ENCODE data around the gene ANKS1A.
"Not testable (repeated sequence)": the region's sequence is repeated elsewhere in the genome, so short reads cannot be mapped to it uniquely, and the experiment has no call there.

ANKS1A gene

DNA sequence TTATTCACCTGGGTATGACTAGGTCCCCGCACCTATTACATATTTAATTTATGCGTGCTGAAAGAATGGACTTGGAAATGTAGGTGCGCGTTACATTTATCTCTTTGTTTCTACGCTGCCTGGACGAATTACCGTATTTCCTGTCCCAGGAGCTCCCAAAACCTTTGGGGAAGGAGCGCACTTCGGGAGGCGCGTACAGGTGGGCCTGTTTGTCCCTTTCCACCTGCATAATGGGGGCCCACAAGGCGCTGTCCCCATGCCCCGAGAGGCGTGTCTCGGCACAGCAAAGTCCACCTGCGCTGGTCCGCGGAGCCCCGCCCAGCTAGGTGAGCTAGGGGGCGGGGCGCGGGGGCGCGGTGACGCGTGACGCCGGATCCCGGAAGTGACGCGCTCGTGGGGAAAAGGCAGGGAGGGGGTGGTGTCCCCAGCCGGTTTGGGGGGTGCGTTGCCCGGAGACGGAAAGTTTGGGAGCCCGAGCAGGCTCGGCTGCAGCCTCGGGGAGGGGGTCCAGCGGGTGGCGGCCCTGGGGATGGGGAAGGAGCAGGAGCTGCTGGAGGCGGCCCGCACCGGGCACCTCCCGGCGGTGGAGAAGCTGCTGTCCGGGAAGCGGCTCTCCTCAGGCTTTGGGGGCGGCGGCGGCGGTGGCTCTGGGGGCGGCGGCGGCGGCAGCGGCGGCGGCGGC lies at the start of gene ANKS1A:
Gene ANKS1A (plus strand): TSS at position 382 of the 682 bp plus-strand sequence. CDS start 148 bp downstream, at position 530.
- peak; percentile 58 for DNase-seq

- DNase-seq, result no peak
Measured at GRCh38 chr6:34839666-34840352, 49.2 kb upstream of the ANKS1A start.

GRCh38 chr6:34849066-34849465 lies 40.0 kb upstream of the ANKS1A start:
- not testable (repeated sequence) for DNase-seq

- DNase-seq, result no peak
Measured at GRCh38 chr6:34851361-34851760, 37.7 kb upstream of the ANKS1A start.

GRCh38 chr6:34852406-34853085 lies 36.5 kb upstream of the ANKS1A start:
- no peak for DNase-seq

GRCh38 chr6:34855463-34855862 lies 33.6 kb upstream of the ANKS1A start:
- DNase-seq, result no peak

DNA sequence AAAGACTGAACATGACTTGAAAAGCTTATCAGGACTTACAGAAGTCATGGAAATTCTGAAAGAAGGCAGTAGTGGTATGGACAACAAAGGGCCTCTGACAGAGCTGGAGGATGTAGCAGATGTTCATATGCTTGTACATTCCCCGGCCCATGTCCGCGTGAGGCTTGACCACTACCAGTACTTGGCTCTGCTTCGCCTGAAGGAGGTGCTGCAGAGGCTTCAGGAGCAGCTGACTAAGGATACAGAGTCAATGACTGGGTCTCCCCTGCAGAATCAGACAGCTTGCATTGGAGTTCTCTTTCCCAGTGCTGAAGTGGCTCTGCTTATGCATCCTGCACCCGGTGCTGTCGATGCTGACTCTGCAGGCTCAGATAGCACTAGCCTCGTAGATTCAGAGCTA lies 30.4 kb upstream of the ANKS1A start:
- DNase-seq, result no peak

DNA sequence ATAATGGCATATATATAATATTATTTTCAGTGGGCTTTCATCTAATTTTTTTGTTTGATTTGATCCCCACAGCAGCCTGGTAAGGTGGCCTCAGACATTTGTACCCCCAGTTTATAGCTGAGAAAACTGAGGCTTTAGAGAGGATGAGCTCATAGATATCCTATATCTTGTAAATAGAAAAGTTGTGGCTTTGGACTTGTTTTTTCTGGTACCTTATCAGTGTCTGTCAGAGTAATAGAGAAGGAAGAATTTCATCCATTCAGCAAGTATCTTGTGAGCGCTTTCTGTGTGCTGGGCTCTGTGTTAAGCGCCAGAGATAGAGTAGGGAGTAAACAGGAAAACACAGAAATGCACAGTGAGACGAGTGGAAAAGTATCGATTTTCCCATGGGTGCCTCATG lies 29.1 kb upstream of the ANKS1A start:
- DNase-seq, result no peak

DNA sequence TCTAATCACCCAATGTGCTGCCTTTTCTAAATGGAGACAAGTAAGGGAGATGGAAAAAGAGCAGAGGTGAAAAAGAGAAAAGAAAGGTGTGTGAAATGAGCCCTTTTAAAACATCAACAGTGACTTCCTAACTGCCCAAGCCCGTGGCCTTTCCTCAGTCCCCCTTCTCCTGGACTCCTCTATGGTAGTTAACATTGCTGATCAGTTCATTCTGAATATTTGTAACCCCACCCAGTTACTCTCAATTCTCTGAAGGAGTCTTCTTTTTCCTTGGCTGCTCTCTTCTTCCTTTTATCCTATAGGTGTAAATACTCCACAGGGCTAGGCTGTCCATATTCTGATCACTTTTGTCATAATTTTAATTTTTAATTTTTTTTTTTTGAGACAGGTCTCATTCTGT lies 28.3 kb upstream of the ANKS1A start:
- no peak for DNase-seq

- DNase-seq, result no peak
Measured at GRCh38 chr6:34864007-34864406, 25.0 kb upstream of the ANKS1A start.

DNA sequence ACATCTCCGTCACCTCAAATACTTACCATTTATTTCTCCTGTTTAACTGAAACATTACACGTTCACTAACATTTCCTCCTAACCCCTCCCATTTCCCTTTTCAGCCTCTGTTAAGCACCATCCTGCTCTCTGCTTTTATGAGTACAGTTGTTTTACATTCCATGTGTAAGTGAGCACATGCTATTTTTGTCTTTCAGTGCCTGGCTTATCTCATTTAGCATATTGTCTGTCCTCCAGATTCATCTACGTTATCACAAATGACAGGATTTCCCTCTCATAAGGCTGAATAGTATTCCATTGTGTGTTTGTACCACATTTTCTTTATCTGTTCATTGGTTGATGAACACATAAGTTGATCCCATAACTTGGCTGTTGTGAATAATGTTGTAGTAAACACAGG lies 23.9 kb upstream of the ANKS1A start:
- DNase-seq, result no peak

- no peak for DNase-seq
Measured at GRCh38 chr6:34866509-34866908, 22.5 kb upstream of the ANKS1A start.

DNA sequence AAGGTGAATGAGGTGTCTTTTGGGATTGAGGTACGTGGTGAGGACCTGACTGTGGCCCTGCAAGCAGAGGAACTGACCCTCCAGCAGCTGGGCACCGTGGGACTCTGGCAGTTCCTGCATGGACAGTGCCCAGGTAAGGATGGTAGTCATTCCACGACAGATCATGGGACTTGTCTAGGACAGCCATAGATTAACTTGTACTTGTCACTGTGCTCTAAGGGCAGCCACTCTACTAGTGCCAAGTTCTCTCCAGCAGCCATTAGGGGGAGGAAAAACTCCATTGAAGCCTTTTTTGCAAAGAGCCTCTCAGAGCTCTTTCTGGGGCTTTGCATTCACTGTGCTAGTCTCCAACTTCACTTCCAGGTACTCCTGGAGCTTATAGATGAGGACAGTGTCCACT lies 21.6 kb upstream of the ANKS1A start:
- DNase-seq, result no peak

DNA sequence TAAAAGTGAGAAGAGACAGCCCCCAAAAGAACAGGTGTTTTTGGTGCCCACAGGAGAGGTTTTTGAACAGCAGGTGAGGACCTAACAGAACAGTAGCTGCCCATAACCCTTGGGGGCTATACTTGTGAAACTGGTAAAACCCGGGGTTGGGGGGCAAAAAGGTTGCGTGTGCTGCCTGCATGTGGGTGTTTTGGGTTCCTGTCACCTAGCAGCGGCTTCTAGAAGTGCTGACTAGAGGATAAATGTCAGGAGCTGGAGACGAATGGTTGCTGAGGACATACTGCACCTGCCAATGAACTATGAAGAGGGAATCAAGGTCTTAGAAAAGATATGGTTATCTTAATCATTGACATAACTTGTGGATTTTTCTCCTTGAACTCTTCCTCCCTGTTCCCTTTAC lies 17.2 kb upstream of the ANKS1A start:
- no peak for DNase-seq

DNA sequence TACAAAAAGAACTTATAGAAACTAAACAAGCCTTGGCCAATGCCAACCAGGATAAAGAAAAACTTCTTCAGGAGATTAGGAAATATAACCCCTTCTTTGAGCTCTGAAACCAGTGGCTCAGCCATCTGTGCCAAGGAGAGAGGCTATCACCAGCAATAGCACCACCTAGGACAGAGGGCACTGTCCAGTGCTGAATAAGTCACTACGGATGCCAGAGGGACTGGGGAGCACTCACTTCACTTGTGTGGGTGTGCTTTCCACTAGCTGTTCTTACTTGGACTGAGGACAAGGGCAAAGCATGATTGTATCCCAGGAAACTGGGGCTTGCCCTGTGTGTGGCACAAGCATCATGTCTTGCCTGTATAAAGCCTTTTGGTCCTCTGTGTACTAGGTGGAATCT lies 16.7 kb upstream of the ANKS1A start:
- DNase-seq, result no peak

GRCh38 chr6:34875292-34876213 lies 13.5 kb upstream of the ANKS1A start:
- DNase-seq, result no peak

- DNase-seq, result no peak
Measured at GRCh38 chr6:34876472-34876871, 12.6 kb upstream of the ANKS1A start.

DNA sequence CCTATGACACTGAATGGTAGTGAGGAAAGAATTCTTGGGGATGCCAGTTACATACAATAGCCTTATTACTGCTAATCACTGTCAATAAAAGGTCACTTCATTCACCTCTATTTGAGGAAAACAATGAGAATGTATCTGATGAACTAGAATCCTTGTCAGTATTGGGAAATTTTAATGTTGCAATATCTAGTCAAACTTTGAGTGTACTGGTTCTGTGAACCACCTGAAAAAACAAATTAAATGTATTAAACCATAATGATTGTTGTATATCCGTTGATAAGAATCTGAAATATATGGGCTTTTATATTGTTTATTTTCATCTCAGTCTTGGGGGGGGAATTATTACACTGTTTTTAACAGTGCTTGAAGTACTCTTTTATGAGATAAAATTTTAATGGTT lies 11.8 kb upstream of the ANKS1A start:
- no peak for DNase-seq

- no peak for DNase-seq
Measured at GRCh38 chr6:34877869-34878485, 11.1 kb upstream of the ANKS1A start.

GRCh38 chr6:34884073-34884472 lies 5.0 kb upstream of the ANKS1A start:
- not testable (repeated sequence) for DNase-seq

DNA sequence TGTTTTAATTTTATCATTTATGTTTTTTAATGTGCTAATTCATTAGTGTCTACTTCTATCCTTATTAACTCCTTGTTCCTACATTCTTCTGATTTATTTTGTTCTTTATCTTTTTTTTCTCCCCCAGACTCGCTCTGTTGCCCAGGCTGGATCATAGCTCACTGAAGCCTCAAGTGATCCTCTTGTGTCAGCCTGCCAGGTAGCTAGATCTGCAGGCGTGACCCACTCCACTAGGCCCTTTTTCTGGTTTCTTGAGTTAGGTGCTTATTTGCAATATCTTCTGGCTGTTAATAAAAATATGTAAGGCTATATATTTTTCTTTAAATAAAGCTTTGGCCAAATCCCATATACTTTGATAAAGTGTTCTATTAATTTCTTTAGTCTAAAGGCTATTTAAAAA lies 4.1 kb upstream of the ANKS1A start:
- DNase-seq, result no peak

DNA sequence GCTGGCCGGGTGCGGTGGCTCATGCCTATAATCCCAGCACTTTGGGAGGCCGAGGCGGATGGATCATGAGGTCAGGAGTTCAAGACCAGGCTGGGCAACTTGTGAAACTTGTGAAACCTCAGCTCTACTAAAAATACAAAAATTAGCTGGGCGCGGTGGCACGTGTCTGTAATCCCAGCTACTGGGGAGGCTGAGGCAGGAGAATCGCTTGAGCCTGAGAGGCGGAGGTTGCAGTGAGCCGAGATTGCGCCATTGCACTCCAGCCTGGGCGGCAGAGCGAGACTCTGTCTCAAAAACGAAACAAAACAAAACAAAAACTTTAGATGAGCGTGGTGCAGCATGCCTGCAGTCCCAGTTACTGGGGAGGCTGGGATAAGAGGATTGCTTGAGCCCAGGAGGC lies 3.2 kb upstream of the ANKS1A start:
- DNase-seq, result not testable (repeated sequence)

All from inflammatory macrophage treated with lipopolysaccharide for 4 hours (primary cell).